8988T (cell line): Measurements from ENCODE around the gene PTPRJ.
"Not testable (repeated sequence)": the region's sequence is repeated elsewhere in the genome, so short reads cannot be mapped to it uniquely, and the experiment has no call there.

Experiments
- DNase-seq: peaks from one replicate; pipeline ENCODE4 v3.0.0; 2011

PTPRJ gene

GRCh38 chr11:48169717-48170116, 189.4 kb downstream of the PTPRJ start:
- no peak for DNase-seq

GRCh38 chr11:48170241-48171233, 190.2 kb downstream of the PTPRJ start:
- no peak for DNase-seq

GRCh38 chr11:48172818-48173609, 192.7 kb downstream of the PTPRJ start:
- peak; percentile 76 for DNase-seq

GRCh38 chr11:48177661-48178060, 197.3 kb downstream of the PTPRJ start:
- no peak for DNase-seq

GRCh38 chr11:48180627-48181026, 200.3 kb downstream of the PTPRJ start:
- DNase-seq, result no peak

GRCh38 chr11:48182860-48183526, 202.6 kb downstream of the PTPRJ start:
- DNase-seq, result no peak

GRCh38 chr11:48184452-48184851, 204.1 kb downstream of the PTPRJ start:
- no peak for DNase-seq

GRCh38 chr11:48190906-48191654, 210.7 kb downstream of the PTPRJ start:
- DNase-seq, result not testable (repeated sequence)

GRCh38 chr11:48193876-48194275, 213.5 kb downstream of the PTPRJ start:
- no peak for DNase-seq

- DNase-seq, result no peak
Observed at GRCh38 chr11:48207881-48208280, 227.5 kb downstream of the PTPRJ start.

GRCh38 chr11:48210052-48210451, 229.7 kb downstream of the PTPRJ start:
- no peak for DNase-seq

- DNase-seq, result no peak
Observed at GRCh38 chr11:48216510-48216909, 236.2 kb downstream of the PTPRJ start, which contains the start of gene OR4B1. OR4B1 (plus strand) TSS chr11:48216810; CDS start chr11:48216810, 0 bp downstream.
